Hepatocyte (in vitro differentiated cells): ENCODE results near the gene TRIM21.

Experiments used
- EZH2 ChIP-seq: fragments of 200-600 bp; sonication (generic); IDR thresholded peaks from 2 replicates; pipeline ENCODE4 v1.6.1; 2016; ENCODE audit warnings: antibody characterized with exemption, mild to moderate bottlenecking, borderline replicate concordance
- EZH2phosphoT487 ChIP-seq: fragments of 200-600 bp; sonication (generic); IDR thresholded peaks from one replicate; pipeline ENCODE4 v1.6.1; 2018; ENCODE audit warnings: antibody characterized with exemption, mild to moderate bottlenecking, low read depth, moderate library complexity; ENCODE audit not compliant: unreplicated experiment, severe bottlenecking
- TF ChIP-seq, protein P1 (sequence below): fragments of 200-600 bp; sonication (generic); IDR thresholded peaks from 2 replicates; pipeline ENCODE4 v1.5.1; 2016; ENCODE audit warnings: antibody characterized with exemption, mild to moderate bottlenecking; ENCODE audit not compliant: poor library complexity

DNA sequence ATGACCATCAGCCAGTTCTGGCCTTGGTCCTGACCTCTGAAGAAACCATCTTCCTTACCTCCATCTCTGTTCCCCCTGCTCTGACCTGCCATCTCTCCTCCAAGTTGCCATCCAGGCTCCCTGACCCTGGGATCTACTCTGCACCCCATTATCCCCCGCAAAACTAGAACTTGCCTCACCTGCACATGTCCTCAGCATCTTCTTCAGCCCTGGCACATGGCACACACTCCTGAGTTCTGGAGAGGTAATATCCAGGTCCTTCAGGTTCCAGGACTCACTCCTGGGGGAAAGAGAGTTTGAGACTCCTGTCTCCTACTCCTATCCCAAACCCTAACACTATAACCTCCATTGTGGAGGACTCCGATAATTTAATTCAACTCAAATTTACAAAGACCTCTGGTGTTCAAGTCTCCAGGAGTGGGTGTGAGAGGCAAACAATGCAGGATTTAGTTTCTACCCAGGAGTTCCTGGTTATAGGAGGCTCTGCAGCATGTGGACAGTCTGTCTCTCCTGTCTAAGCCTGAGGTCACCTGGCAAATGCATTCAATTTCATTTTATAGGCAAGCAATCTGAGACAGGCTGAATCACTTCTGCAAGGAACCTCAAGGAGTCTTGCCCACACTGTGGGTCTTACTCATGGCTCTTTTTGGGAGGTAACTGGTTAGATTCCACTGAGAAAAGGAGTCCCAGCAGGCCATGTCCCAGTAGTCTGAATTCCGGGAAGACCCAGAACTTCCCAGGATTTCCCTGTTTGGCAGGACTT is 7.3 kb downstream of the TRIM21 start:
- TF ChIP-seq, protein P1, sequence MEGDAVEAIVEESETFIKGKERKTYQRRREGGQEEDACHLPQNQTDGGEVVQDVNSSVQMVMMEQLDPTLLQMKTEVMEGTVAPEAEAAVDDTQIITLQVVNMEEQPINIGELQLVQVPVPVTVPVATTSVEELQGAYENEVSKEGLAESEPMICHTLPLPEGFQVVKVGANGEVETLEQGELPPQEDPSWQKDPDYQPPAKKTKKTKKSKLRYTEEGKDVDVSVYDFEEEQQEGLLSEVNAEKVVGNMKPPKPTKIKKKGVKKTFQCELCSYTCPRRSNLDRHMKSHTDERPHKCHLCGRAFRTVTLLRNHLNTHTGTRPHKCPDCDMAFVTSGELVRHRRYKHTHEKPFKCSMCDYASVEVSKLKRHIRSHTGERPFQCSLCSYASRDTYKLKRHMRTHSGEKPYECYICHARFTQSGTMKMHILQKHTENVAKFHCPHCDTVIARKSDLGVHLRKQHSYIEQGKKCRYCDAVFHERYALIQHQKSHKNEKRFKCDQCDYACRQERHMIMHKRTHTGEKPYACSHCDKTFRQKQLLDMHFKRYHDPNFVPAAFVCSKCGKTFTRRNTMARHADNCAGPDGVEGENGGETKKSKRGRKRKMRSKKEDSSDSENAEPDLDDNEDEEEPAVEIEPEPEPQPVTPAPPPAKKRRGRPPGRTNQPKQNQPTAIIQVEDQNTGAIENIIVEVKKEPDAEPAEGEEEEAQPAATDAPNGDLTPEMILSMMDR, result no peak
- no peak for TF ChIP-seq EZH2
- TF ChIP-seq EZH2phosphoT487, result no peak
